COLO668 (cell line): Measurements from ENCODE around the gene SKAP1.
A peak's percentile ranks its signal among the peaks of the same experiment; 100 is the strongest.
"Not testable (repeated sequence)": the region's sequence is repeated elsewhere in the genome, so short reads cannot be mapped to it uniquely, and the experiment has no call there.

Experiments used
- DNase-seq: peaks from one replicate; lab custom pipeline; 2025; ENCODE audit not compliant: unreplicated experiment; lab: John Stamatoyannopoulos, UW

The SKAP1 gene

DNA sequence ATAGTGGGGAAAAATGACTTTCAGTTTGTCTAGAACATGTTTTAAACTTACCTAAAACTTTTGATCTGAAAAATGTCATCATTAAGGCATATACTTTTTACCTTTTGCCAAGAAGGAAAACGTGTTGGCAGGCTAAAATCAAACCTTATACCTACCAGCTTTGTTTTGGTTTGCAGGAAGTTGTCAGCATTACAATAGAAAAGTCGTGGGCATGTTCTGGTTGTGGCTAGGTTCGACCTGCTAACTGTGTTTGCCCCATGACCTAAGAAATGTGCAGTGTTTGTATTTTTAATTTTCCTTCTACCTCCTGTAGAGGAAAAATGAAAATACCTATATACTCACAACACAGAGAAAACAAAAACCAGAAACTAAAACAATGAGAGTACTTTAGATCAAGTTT lies 13.0 kb downstream of the SKAP1 start:
- no peak for DNase-seq

DNA sequence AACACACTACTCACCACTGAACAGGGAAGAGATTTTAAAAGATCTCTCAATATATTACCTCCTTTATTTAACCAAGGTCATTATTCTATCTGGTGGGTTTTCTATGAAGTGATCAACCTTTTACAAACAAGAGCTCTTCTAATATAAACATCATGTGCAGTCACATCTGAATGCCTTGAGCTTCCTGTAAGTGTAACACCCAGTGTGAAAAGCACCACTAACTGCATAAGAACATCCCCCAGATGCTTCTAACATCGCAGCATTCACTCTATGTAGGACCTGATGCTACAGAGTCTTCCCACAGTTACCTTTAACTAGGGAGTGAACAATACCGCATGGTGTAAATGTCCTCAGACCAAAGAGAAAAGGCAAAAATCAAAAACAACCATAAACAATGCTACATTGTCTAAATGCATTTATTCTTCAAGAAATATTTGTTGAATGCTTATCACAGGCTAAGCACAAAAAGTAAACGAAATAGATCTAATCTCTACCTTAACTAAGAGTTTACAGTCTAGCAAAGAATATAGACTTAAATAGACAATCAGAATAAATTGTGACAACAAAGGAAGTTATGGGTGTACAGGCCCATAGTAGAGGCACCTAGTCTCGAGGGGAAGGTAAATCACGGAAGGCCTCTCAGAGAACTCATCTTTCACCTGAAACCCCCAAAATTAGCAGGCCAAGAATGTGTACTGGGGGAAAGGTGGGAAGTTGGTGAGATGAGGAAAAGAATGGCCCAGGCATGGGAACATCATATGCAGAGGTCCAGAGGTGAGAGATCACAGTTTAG lies 16.2 kb downstream of the SKAP1 start:
- DNase-seq = no peak

DNA sequence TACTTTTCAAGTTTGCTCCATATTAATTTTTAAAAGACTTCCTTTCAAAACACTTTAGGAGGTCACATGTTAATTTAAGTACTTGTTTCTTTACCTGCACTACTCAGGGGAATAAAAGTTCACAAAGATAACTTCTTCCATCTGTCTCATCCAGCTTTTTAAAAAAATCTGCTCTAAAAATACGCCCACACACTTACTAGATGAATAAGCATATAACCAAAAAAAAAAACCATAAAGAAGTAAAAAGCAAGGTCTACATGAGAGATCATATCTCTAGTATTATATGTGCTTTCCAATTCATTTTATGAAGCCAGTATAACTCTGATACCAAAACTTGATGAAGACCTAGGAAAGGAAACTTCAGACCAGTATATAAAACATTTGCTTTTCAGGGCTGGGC lies 17.2 kb downstream of the SKAP1 start:
- DNase-seq = no peak

DNA sequence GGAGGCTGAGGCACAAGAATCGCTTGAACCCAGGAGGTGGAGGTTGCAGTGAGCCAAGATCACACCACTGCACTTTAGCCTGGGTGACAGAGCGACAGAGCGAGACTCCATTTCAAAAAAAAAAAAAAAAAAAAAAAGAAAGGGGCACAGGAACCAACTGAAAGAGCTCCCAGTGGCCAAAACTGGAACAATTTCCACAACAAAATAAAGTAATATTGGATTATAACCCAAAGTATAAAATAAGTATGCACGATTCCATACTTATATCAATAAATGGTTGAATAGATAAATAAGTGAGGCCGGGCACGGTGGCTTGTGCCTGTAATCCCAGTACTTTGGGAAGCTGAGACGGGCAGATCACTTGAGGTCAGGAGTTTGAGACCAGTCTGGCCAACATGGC lies 19.2 kb downstream of the SKAP1 start:
- not testable (repeated sequence) for DNase-seq

DNA sequence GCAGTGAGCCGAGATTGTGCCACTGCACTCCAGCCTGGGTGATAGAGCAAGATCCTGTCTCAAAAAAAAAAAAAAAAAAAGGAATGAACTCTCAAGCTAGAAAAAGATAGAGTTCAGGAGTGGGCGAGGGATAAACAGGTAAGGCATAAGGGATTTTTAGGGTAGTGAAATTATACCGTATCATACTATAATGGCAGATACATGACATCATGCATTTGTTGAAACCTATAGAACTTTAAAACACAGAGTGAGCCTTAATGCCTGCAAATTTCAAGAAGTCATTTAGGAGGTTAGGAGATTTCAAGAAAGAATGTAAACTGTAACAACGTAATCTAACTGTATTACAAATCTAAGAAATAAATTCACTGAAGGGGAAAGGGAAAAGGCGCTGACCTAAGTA lies 20.4 kb downstream of the SKAP1 start:
- DNase-seq = no peak

DNA sequence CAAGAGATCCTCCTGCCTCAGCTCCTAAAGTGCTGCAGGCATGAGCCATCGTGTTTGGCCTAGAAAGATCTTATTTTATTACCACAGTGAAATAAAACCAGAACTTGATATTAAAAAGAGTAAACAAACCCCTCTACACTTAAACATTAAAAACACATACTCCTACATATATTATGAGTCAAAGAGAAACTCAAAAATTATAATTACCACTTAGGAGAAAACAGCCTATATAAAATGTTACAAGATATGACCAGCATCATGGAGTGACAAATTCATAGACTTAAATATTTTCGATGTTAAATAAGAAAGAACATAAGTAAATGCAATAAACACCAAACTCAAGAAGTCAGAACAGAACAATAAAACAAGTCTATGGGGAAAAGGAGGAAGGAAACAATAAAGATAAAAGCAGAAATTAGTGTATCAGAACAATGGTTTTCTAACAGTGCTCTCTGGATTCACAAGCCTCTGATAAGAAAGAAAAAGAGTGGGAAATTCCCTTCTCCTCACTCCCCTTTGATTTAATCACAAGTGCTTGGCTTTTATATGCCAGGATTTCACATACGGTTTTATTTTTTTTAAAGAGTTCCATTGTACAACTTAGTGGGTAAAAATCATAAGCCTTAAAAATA lies 23.0 kb downstream of the SKAP1 start:
- no peak for DNase-seq

DNA sequence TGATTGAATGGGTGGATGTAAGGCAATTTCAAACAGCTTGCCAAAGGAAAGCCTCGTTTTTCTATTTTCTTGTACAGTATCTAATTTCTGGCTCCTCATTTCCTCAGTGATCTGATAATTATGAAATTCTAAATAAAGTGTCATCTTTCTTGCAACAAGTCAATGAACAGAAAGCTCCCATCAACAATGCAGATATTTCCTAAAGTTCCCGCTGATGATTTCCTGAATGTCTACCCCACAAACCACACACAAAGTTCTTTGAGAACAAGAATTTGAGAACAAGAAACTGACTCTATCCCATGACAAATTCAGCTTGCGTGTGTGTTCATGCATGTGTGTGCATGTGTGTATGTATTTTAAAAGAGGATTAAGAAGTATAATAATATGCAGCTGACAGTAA lies 35.2 kb downstream of the SKAP1 start:
- DNase-seq = no peak

DNA sequence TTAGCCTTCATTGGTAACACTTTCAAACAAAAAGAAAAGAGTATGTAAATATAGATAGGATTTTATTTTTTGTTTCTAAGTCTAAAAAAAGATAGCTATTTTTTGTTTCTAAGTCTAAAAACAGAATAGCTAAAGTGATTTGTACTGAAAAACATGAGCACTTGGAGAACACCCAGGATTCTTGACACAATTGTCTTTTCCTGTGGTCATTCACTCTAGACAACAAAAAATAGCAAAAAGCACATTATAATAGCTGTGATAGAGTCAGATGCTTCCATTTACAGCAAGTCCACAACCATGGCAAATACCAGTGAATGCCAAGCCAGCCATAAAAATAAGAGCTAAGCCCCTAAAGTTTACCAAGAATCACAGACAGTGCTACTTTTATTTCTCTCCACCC lies 36.7 kb downstream of the SKAP1 start:
- no peak for DNase-seq

DNA sequence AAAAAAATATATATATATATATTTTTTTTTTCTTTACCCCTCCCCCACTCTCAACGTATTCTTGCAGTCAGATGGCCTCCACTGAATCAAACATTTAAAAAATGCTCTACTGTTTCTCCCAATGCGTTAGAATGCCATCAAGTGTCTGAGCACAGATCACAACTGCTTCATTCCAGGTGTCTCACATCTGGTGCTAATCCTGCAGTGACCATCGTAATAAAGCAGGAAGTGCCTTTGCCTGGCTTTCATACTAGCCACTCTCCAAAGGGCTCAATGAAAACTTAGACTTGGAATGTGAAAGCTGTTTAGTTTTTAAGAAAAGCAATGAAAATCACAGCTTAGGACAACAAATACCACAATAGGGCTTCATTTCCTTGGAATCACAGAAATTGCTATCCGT lies 37.2 kb downstream of the SKAP1 start:
- no peak for DNase-seq

DNA sequence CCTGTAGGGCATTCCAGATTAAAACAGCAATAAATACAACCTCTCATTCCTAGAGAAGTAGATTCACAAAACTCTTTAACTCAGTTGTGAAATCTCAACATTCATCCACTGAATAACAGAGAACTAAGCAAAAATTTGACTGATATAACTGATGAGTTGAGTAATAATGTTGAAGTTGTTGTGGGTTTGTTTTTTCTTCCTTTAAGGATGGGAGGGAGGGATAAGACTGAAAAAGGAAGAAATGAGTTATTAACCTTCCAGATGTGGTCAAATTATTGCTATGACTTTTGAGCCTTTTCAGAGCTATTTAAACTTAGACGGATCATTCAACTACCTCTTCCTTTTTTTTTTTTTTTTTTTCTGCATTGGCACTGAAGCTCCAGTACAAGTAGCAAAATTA lies 38.6 kb downstream of the SKAP1 start:
- DNase-seq = no peak

DNA sequence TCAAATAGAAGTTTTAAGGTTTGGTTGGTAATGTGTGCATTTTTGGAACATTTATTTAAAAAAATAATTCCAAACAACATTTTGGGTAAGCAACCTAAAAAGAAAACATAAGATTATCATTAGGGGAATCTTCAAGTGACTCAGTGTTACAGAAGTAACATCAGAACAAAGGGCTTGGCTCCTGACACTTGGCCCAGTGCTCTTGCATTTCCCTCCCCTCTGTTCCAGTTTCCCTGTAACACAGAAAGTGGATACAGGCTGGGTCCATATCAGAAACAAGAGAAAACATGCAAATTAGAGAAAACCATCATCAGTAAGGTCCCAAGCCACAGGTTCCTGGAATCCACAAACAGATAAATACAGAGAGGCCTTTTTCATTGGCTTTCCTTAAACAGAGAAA lies 40.1 kb downstream of the SKAP1 start:
- no peak for DNase-seq

DNA sequence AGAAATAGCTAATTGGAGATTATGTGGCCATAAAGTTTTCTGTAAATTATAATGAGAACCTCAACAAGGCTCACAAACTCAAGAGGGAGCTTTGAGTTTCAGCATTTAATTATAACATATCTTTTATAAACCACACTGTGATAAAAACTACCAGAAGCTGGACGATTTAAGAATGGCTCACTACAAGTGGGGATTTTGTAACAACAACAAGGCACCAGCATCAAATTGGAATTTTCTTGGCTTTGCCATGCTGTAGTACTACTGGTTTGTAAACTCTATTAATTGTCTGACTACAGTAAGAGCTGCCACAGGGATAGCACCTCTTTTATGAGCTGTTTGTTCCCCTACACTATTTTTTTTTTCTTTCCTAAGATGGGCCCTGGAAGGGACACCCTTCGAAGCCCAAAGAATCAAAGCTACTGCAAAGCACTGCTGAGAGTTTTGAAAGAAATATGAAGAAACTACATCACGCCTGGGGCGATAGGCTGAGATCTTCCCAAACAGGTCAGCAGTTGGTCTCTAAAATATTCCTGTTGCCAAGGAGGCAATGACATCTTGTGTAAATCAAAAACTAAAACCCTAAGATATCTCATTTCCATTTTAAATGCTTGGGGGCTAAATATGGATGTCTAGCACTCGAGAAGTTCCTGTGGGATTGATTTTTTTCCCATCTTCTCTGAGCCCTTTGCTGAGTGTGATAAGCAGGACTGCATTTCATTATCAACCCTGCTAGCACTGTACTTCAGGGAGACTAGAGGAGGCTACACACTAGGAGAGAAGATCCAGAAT lies 40.9 kb downstream of the SKAP1 start:
- DNase-seq = no peak

DNA sequence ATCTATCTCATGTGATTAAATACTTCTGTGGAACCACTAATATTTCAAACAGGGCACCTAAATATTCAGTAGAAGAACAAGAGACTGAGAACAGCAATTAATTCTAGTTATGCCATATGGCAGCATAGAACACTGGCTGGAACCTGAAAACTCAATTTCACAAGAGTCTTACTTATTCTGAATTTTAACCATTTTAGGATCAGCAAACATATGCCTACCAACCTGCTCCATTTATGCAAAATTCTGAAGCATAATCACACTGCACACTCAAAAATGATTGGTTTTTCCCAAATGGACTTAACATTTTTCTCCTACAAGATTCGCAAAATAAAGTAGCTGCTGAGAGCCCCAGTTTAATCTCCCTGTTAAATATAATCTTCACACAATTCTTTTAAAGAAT lies 43.2 kb downstream of the SKAP1 start:
- no peak for DNase-seq

DNA sequence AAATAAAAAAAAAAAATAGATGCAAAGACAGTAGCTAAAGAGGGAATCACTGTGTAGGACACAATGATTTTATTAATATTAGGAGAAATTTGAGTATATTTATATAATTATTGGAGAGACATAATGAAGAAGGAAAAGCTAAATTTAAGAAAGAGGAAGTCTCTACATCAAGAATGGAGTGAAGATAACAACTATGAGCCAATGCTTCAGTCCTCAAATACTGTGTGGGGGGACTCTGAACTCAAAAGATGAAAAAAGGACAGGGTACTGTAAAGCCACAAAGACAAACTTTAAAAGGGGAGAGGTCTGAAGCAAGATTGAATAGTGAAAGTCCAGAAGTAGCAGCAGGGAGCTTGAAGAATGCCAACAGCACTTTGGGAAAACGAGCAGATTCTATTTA lies 44.7 kb downstream of the SKAP1 start:
- DNase-seq = no peak

DNA sequence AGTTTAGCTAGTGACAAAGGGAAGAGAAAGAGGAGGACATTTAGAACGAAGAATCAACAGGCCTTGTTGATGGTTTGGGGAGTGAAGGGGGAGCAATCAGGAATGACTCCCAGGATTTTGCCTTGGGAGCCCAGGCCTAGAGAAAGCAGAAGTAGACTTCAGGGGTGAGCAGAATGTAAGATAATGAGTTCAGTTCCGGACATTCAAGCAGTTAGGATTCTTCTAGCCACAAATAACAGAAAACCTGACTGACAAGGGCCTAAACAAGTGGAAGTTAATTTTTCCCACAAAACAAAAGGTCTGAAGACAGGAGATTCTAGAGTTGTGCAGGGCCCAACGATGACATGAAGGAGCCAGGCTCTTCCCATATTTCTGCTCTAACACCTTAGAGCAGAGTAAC lies 45.9 kb downstream of the SKAP1 start:
- DNase-seq = no peak

DNA sequence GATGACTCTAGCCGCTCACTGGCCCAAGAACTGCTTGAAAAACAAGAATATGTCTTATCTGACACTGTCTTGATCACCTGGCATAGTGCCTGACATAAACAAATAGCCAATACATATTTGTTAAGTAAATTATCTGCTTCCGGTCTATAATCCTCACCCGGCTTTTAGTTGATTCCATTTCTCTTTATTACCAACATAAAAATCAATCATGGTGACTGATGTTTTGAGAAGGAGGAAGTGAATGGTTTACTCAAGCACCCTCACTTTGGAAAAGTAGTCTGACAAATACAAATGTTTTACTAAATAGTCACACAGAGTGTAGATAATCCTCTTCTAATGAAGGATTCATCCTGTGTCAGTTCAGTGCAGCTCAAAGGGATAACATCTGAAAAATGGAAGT lies 47.0 kb downstream of the SKAP1 start:
- no peak for DNase-seq

DNA sequence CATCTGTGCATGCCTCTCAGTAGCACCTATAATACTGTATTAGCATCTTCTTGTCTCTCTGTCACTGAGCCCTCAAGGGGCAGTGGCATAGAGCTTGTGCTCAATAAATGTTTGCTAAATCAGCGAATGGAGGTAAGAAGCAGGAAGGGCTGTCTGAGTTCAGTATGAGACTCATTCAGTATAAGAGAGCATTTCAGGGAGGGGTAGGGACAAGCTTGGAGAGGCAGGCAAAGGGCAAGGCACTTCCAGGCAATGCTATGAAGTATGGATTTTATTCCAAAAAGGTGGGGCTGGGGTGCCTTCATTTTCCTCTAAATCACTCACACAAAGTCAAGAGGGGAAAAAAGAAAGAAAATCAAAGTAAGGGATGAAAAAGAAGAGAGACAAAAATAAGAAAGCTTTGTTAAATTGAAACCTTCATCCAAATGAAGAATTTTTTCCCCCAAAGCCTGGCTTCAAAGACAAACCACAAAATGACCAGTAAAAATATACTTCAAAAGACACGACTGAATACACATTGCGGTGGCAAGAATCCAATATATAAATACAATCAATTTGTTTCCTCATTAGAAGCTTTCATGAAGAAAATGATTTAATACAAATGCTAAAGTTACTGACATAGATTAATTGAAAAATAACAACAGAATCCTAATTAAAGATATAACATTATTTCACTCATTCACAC lies 51.2 kb downstream of the SKAP1 start:
- DNase-seq = no peak

DNA sequence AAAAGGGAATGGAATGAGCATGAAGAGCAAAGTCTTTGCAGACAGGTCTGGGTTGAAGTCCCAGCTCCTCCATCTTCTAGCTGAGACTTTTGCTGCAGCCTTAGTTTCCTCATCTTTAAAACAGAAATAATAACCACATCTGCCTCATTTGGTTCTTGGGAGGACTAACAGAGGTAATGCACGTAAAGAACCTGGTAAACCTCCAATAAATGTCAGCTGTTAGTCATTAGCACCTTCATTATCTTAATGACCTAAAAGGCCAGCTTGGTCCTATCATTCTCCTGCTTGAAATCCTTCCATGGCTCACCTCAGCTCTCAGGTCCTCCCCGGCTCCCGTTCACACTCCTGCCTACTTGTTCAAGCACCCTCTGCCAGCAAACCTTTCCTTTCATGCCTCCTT lies 51.8 kb downstream of the SKAP1 start:
- DNase-seq = no peak

DNA sequence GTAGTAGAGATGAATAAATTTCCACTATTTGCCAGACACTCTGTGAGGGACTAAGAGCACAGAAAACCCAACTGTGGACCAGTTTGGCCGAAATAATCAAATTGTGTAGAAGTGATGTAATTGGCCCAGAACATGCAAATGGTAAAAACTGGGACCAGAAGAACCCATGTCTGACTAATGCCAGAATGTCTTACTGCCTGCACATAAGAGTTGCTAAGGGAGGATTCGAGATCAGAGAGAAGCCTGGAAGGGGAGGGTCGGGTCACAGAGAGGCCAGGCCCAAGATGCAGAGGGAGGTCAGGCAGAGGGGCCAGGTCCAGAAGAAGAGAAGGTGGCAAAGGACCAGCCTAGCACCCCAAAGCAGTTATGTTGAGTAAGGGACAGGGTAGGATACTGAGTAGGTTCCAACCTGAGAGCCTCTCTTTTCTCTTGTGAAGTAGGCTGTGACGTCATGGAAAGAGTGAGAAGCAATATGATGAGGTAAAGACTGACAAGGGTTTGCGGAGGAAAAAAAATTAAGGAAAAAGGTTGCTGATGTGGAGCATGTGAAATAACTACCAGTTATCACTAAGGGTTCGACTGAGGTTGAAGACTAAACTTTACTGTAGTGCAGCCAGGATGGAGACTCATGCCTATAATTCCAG lies 53.2 kb downstream of the SKAP1 start:
- DNase-seq = no peak

DNA sequence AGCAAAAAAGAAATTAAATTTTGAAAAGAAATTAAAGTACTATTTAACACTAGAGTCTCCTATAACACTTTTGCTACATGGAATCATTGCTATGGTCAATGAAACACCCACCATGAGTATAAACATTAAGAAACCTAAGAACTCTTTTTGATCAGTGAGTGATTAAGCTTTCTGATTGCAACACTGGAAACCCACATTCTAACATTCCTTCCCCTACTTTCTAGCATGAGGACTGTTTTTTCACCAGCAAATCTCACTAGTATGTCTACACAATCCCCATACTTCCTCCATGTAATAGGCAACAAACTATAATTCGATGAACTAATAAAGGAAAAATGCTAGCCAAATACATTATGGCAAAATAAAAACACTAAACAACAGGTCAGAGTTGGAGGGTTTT lies 54.7 kb downstream of the SKAP1 start:
- no peak for DNase-seq

DNA sequence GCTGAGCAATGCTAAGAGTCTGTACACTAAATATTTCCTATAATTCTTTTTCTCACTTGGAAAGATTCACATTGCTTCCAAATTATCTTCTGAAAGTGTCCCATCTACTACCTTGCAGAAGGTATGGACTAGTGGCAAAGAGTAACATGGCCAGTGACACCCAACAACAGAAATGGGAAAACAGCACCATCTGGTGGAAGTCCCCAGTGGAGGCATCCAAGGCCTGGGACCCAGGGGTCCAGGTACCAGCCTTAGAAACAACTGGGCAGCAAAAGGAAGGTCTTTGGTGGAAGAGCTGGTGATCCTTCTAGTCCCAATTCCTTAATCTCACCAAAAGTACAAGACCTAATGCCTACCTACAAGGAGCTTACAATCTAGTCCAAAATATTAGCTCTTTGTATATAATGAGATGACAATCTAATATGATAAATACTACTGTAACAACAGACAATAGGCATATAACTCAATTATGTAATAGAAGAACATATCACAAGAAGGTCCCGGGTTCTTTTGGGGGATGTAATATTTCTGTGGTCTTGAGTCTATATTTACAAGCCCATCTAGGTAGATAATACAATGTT lies 55.3 kb downstream of the SKAP1 start:
- DNase-seq = peak; percentile 6
